Raji (cell line): ENCODE measurements around the gene RECK.

Experiments used
- POLR2A ChIP-seq: IDR thresholded peaks from 2 replicates; pipeline ENCODE4 v1.6.1; 2011; ENCODE audit warnings: low read depth, low read length, control low read depth; ENCODE audit not compliant: insufficient read depth

Gene RECK

DNA sequence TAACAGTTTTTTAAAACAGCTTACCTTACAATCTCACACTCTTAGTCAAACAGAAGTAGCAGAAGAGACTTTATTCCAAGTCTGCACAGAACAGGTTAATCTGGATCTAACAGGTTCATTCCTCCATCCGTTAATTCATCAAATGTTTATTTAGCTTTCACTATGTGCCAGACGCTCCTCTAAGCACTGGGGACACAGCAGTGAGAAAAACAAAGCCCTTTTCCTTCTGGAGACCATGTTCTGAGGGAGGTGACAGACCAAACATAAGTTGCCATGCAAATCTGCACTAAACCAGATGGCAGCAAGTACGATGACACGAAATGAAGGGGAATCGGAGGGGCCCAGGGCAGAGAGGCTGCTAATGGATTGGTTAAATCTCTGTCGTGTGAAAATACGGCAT is 82.8 kb downstream of the RECK start:
- TF ChIP-seq POLR2A: no peak

DNA sequence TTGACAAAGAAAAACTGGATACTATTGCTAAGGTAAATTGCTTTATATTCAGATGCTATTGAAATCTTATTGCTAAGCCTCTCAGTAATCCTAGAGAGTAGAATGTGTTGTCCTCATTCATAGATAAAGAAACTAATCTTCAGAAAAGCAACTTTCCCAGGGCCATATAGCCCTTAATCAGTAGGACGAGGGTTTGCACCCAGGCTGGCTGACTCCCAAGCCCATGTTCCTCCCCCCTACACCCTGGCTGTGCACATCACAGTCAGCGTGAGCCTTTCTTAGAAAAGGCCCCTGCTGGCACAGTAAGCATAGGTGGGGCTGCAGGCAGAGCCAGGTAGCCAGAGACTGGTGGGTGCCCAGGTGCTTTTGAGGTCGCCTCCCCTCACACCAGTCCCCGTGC is 84.0 kb downstream of the RECK start:
- no peak for TF ChIP-seq POLR2A

DNA sequence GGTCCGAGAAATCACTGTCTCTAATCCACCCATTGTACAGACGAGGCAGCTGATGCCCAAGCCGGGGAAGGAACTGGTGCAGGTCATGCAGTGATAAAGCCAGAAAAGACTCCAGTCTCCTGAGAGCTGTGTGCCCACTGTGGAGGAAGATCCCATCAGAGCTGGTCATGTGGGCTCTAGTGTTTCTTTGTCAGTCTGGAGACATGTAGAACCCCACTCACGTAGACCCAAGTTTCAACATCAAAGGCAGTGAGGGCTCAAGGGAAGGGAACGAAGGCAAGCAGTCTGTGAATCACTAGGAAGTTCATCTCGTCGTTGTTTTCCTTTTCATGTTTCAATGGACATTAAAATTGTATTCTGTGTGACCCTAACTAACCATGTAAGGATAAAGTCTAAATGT is 85.3 kb downstream of the RECK start:
- TF ChIP-seq POLR2A: no peak

DNA sequence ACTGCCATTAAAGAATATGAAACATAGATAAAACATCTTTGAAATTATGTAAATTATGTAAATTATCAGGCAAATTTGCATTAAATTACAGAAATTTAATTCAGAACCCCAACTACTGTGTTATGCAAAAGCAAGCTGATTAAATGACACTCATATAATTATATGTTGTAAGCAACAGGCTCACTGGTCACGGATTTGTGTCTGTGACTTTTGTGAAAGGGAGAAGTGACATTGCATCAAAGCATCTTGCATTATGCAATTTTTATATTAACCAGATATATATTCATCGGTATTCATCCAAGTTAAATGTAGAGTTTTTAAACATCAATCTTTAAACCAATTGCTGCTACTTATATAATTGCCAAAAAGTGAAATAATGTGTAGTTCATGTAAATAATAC is 86.8 kb downstream of the RECK start:
- TF ChIP-seq POLR2A: no peak

DNA sequence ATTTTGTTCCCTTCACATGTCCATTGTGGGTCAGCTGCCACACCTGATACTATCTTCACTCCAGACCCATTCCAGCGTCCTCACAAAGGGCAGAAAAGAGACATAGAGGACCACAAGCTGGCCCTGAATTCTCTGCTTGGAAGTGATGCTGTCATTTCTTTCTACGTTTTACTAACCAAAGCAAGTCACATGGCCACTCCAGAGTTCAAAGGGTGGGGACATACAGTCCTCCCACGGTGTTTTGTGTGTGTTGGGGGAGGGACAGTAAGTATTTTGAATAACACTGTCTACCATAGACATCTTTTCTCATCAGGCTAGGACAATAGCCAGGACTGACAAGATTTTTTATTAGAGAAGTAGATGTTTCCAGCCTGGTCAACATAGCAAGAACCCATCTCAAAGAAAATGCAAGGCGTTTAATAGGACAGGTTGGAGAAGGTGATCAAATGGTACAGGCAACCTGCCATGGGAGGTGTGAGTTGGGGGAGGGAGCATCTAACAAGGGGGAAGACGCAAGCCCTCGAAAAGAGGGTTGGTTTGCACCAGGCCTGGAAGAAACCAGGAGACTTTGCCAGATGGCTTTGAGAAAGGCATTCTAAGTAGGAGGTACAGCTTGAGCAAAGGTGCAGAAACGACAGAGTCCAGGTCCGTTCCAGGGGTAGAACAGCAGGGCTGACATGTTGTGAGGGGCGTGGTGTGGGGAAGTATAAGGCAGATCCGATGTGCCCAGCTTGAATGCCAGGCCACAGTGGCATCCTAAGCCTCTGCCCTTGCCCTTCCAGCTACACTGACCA is 88.5 kb downstream of the RECK start:
- TF ChIP-seq POLR2A: no peak

DNA sequence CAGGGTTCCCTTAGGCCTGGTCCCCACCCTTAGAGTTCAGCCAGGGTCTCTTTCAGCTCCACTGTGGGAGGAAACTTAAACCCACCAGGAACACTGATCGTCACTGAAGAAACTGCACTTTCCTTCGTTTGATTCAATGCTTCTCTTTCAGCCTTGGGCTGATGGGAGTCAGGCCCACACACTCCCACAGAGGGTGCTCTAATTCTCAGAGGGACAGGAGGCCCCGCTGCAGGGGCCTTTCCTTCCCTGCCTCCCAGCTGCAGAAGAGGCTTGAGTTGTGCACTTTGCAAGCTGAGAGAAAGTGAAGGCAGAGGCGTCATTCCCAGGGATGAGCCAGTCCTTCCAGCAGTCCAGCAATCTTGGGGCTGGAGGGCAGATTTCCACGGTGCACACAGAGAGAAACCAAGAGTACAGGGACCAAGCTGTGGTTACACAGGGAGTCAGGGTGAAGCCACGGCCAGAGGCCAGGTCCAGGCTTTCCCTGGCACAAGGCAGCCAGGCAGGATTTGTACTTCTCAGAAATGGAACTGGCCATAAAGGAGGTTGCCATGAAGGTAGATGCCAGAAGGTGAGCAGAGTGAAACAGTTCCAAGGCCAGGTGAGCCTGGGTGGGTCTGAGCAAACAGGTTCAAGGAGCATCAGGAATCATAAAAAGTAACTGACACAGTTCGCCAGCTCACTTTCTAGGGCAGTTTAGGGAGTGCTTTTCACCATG is 89.5 kb downstream of the RECK start:
- TF ChIP-seq POLR2A: no peak

DNA sequence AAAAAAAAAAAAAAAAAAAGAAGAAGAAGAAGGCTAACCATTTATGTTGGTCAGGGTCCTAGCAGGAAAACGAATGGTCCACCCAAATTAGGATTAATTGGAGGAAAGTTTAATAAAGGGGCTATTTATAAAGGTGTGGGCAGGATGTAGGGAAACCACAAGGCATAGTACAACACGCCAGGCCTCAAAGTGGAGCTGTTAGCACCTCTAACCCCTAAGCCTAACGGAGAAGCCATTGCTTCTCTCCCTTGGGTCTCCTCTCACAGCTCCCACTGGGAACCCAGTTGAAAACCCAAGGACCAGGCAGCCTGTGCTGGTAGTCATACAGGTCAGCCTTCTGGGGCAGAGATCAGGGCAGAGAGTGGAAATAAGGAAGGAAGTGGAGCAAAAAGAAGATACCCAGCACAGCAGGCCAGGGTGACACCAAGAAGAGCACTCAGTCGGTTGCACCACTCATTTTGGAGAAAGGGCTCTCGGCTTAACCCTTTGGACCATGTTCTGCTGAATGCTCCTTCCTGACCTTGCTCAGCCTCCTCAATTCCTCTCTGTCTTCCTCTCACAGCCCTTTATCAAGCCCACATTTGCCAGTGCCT is 91.0 kb downstream of the RECK start:
- TF ChIP-seq POLR2A: no peak

DNA sequence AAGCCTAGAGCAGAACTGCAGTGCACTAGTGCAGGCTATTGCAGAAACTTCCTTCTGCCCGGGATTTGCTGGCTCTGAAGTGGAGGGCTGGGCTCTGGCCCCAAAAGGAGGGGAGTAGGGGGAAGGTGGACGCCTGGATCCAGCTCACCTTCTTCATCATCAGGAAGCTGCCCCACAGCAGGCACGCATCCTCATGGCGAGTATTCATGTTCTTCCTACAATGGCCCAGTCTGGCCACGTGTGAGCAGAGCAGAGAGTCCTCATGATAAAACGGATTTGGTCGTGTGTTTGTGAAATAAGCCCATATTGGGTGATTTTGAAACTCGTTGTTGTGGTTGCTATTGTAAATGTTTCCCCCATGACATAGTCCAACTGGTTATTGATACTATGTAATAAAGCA is 91.6 kb downstream of the RECK start:
- TF ChIP-seq POLR2A: no peak

DNA sequence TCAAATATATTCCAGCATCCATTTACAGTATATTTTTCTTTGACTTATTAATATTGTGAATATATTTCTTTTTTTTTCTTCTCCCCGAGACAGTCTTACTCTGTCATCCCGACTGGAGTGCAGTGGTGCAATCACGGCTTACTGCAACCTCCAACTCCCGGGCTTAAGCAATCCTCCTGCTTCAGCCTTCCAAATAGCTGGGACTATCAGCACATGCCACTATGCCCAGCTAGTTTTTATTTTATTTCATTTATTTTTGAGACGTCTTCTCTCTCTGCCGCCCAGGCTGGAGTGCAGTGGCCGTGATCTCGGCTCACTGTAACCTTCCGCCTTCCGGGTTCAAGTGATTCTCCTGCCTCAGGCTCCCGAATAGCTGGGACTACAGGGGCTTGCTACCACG is 92.4 kb downstream of the RECK start:
- no peak for TF ChIP-seq POLR2A

DNA sequence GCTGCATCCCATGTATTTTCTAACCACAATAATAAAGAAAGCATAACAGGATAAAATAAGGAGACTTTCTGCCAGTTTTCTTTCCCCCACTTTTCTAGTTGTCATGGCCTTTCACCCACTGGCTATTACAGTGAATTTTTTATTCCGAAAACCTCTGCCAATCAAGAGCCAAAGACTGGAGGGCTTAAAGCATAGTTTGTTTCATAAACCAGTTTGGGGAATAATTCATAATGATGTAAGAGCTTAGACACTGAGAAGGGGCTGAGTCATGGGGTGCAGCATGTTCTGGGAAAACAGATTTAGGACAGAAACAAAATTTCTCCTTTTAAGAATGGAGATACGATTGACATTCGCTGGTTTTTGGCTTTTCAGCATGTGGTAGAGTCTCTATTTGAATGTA is 95.4 kb downstream of the RECK start:
- TF ChIP-seq POLR2A: no peak

DNA sequence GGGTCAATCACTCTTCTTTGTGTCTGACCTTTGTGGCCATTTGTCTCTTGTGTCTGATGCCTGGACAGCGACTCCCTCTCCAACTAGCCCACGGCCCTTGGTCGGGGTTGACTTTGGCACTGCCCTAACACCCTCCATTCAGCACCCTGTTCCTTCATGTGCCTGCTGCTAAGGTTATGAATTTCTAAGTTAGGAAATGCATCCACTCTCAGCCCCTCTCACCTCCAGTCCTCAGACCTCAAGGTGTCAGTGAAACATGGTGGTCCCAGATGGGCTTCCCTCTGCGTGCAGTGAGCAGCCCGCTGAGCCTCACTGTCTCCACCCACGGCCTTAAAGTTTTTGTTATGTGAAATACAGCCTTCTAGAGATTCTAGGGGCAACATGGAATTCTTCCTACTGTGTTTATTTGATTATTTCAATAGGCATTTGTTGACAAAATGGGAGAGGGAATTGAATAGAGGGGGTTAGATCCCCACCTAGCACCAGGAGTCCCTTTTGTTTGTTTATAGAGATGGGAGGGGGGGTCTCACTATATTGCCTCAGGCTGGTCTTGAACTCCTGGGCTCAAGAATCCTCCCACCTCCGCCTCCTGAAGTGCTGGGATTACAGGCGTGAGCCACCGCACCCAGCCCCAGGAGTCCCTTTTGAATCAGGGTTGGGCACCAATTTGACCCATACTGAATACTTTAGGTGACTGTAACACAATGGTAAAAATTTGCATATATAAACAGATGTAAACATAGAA is 98.2 kb downstream of the RECK start:
- no peak for TF ChIP-seq POLR2A

DNA sequence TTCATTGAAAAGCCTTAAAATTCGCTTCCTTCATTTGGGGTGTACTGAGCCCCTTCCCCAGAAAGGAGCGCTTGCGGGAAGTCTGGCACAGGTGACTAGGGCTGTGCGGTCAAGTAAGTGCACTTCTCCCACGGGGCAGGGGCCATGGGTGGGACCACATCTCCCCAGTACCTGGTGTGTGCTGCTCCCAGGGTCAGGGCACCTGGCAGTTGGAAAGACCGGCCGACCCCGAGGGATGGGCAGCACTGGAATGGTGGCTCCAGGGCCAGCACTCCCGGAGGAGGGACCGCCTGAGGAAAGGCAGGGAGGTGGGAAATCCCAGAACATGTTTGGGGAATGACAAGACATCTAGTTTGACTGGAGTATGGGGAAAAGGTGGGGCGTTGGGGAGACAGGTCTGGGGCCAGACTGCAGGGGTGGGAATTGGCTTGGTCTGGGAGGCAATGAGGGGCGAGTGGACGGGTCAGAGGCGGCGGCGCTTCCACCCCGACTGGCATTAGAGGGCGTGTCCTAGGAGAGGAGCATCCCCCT is 99.1 kb downstream of the RECK start:
- TF ChIP-seq POLR2A: no peak

DNA sequence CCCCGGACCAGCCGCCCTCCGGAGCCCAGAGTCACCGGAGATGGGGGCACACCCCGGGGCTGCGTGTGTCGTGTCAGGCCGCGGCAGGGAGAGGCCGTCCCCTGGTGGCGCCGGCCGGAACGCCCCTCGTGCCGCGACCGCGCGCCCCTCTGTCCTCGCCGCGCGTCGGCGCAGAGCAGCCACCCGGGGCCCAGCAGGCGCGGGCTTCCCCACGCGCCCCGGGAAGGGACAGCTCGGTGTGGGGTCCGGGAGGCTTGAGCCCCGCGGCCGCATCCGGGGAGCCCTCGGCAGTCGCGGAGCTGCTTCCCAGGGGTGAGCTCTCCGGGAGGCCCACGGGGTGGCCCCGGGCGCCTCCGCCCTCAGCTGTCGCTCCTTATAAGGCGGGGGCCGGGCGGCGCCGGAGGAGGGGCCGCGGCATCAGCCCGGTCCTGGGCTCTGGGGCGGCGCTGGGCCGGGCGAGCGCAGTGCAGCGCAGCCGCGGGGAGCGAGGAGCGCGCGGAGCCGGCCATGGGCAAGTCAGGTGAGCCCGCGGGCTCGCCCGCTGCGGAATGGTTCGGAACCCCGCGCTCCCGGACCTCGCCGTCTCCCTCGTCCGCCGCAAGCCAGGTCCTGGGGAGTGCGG is 99.7 kb downstream of the RECK start, which contains the start of gene GLIPR2:
GLIPR2 (plus strand) TSS at position 462 of the 622 bp plus-strand sequence; CDS start at position 508, 46 bp downstream.
- TF ChIP-seq POLR2A: no peak

DNA sequence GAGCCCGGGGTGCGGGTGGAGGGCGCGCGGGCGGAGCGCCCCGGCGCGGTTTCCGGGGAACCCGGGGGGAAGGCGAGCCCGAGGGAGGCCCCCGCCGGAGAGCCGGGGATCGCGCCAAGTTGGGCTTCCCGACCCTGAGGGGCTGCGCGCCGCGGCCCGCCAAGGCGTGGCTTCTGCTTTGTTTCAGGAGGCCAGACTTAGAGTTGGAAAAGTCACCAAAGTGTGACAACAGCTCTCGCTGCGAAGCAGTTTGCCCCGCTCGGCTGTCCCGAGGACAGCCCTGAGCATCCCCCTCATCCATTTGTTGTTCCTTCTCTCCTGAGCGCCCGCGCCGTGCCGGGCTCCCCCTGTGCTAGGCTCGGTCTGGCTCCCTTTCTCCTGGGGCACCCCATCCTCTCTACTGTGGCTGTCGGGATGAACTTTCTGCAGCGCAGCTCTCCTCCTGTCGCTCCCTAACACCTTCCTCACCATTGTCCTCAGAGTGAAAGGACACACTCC is 100.2 kb downstream of the RECK start:
- no peak for TF ChIP-seq POLR2A
